NCI-H146 treated with DMSO at 0.1 percent for 48 hours (cell line): ENCODE results near the gene CTAG1B.
"Not testable (repeated sequence)": the region's sequence is repeated elsewhere in the genome, so short reads cannot be mapped to it uniquely, and the experiment has no call there.

Source experiments
- DNase-seq: peaks from one replicate; lab custom pipeline; 2025; ENCODE audit not compliant: unreplicated experiment; lab: John Stamatoyannopoulos, UW

The CTAG1B gene

DNA sequence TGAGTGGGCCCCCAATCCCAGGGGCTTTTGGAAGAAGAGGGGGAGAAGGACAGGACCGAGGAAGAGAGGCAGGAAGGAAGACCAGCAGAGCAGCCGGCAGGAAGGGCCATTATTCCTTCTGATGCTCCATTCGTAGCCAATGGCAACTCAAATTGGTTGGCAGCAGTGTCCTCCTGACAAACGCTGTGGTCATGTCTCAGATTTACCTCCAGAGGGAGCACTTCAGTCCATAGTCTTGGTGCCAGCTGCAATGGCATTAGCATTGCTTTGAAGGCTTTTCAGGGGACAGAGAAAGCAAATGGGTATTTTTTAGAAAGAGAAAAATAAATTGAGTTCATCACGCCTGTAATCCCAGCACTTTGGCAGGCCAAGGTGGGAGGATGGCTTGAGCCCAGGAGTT is 9.9 kb upstream of the CTAG1B start:
- DNase-seq = not testable (repeated sequence)

DNA sequence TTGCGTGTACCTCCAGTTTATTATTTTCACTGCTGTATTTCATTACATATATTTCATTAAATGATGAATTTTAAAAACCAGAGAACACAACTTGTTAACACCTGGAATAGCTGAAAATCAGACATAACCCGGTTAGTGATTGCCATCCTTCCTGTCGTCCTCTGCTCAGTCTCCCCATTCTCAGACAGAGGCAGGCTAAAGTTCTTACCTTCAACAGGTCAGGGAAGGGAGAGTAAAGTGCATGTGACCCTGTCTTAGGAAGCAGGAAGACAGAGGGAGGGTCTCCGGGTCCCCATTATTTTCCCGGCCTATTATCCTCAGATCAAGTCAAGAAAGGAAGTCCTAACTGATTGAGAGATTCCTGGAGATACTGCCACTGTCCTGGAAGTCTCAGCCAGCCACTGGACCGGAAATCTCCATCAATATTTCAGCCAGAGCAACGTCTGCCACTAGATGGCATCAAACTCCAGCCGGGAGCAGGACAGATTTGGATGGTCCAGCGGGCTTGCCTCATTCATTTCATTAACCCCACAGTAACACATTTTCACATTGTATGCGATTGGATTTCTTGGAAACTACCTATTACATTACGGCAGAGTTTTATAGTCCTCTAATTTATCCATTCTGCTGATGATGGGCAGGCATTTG is 1.8 kb upstream of the CTAG1B start:
- not testable (repeated sequence) for DNase-seq

DNA sequence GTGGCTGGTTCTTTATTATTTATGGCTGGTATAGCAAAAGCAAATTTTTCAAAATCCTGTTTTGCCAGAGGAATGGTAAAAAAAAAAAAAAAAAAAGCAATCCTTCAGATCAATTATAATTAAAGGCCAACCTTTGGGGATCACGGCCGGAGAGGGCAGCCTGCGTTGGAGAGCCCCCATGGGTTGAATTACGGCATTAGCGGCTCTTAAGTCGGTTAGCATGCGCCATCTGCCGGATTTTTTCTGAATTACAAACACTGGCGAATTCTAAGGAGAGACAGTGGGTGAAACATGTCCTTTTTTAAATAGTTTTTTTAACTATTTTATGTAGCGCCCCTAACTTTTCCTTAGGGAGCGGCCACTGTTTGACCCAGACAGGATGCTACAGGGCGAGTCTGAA is 5.5 kb downstream of the CTAG1B start:
- DNase-seq = not testable (repeated sequence)

DNA sequence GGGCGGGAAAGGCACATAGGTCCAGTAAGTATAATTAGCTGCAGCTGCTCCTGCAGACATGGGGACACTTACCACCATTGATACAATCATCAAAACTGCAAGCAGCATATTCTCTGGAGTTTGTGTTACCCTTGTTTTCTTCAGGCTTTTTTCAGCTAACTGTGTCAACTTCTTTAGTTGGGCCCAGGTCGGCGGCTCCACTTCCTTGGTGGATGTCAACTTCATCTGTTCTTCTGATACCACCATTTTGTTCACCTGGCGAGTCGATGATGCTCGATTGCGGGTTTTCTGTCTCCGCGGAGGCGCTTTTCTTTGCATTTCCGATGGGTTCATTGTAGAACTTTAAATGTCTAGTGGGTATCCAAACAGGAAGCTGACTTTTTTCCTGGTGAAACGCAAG is 7.9 kb downstream of the CTAG1B start:
- not testable (repeated sequence) for DNase-seq

DNA sequence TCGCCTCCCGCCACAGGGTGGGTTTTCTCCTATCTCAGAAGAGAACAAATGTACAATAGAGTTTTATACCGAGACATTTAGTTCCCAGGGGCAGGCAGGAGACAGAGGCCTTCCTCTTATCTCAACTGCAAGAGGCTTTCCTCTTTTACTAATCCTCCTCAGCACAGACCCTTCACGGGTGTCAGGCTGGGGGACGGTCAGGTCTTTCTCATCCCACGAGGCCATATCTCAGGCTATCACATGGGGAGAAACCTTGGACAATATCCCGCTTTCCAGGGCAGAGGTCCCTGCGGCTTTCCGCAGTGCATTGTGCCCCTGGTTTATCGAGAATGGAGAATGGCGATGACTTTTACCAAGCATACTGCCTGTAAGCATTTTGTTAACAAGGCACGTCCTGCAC is 10.3 kb downstream of the CTAG1B start:
- DNase-seq = not testable (repeated sequence)

DNA sequence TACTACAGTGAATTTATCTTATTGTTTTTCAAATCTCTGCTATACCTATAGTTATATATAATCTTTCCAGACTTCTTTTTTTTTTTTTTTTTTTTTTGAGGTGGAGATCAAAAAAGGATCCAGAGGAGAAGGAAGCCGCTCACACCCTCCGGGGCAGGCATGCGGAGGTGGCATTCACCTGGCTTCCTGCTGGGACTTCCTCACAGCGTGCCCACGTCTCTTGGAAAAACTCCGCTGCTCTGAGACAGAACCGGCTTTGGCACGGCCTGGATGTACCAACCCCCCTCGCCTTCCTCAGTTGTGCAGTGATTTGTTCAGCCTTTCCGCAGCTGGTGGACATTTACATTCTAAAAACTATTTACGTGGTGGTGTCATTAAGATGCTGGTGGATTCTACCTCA is 11.1 kb downstream of the CTAG1B start:
- DNase-seq = not testable (repeated sequence)

DNA sequence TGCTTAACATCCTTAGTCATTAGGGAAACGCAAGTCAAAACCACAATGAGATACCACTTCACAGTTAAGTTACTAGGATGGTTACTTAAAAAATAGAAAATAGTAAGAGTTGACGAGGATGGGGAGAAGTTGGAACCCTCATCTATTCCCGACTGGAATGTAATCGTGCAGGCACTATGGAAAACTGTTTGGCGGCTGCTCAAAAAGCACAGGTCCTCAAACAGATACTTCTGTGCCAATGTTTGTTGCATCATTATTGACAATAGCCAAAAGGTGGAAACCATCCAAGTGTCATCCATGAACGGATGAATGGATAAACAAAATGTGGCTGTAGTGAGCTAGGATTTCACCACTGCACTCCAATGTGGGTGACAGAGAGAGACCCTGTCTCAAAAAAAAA is 11.7 kb downstream of the CTAG1B start:
- DNase-seq = no peak

DNA sequence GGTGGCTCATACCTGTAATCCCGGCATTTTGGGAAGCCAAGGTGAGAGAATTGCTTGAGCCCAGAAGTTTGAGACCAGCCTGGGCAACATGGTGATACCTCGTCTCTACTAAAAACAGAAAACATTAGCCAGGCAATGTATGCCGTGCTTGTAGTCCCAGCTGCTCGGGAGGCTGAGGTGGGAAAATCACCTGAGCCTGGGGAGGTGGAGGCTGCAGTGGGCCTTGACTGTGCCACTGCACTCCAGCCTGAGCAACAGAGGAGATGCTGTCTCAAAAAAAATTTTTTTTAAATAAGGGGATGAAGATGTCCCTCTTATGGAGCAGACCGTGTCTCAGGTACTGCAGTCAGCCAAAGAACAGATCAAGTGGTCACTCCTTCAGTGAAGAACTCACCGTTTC is 13.5 kb downstream of the CTAG1B start:
- DNase-seq = no peak

DNA sequence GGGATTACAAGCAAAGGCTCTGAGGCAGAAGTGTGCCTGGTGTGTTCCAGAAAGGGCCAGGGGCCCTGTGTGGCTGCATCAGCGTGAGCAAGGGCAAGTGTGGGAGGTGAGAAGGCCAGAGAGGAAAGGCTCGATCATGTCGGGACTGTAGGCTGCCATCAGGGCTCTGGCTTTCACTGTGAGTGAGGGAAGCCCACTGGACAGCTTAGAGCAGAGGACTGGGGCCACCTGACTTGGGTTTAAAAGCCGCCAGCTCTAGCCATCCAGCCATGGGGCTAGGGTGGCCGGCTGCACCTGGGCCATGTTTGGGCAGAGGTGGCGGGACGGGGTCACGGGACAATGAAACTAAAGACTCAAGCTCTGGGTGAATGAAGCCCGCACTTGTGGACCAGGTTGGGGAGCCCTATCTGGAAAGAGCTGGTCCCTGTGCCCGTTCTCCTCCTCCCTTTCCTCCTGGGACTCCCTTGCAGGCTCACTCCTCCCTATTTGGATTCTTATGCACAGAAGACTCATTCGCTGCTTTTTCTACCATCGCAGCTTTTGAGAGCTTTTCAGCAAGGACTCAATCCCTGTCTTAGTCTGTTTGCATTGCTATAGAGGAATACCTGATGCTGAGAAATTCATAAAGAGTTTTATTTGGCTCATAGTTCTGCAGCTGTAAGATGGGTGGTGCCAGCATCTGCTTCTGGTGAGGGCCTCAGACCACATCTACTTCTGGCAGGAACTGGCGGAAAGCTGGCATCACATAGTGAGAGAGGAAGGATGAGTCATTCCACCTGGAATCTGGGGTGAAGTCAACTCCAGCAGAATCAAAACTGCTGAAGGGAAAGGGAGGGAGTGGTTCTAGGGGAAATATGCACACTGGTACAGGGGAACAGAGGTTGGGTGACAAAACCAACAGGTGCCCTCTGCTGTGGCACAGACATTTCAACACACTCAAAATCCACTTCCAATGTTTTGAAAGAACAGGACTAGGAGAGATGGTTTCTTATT is 15.3 kb downstream of the CTAG1B start:
- no peak for DNase-seq

DNA sequence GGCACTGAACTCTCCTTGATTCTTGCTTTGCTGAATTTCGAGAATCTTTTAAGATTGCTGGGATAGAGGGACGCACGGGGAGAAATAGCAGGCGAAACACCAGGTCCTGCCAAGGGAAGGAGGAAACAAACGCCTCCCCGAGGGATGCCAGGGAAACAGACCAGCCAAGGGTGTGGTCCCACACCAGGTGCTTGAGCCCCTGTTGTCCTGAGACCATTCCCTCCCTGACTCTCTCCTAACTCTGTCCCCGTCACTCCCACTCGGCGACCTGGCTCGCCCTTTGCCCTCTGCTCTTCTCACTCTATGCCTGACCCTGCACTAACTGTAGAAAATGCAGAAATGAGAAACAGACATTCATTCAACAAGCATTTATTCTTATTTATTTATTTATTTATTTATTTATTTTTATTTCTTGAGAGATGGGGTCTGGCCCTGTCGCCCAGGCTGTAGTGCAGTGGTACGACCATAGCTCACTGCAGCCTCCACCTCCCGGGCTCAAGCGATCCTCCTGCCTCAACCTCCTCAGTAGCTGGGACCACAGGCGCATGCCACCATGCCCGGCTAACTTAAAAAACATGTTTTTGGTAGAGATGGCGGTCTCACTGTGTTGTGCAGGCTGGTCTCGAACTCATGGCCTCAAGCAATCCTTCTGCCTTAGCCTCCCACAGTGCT is 16.2 kb downstream of the CTAG1B start:
- DNase-seq = no peak

DNA sequence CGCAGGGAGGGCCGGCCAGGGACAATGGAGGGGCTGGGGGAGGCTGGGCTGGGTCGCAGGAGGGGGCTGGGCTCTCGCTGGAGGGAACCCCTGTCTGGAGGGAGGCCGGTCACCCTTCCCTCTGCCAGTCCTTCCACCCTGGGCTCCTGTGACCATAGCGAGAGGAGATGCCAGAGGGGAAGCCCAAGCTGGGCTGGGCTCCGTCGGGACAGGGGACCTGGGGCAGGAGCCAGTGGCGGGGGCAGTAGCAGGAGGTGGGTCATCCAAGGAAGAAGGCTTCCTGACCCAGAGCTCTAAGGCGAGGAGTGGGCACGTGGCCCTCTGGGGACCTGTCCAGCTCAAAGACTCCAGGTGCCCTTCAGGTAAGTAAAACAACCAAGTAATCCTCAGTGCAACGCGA is 16.9 kb downstream of the CTAG1B start:
- no peak for DNase-seq

DNA sequence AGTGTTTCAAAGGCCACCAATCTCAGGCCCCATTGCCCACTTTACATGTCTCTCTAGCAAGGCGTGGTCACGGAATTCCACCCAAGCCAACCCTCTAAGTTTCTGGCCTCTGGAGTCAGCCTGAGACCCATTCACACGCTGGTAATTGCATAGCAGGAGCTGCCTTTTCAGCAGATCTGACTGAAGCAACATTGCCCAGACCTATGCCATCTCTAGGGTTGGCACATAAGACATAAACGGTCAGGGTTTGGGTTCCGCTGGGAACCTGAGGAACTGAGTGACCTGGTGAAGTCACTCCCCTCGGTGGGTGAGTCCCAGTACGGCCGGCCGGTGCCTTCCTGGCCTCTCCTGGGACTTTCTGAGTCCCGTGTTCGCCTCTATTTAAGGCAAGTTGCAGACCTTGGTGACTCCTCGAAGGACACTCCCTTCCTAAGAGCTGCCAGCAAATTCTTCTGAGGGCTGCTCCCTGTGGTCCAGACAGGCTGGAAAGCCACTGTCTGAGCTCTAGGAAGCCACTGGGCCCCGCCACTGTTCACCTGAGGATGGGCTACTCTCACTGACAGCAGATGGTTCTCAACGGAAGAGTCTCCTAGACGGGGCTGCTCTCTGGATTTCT is 18.2 kb downstream of the CTAG1B start:
- DNase-seq = no peak

DNA sequence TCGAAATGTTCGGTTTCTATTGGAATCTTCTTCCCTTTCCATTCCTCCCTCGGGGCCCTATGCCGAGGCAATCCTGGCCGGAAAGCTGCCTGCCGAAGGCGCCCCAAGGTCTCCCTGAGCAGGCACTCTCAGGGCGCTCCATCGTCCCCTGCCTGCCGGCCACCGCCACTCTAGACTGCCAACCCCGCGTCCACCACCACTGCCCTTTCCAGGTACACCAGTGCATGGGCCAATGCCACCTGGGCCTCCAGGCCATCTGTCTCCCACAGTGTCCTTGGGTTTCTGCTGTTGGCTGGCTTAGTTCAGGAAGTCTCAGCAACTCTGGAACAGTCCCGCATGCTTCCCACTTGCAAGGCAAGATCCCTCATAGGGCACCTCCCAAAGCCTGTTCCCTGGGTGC is 19.6 kb downstream of the CTAG1B start:
- DNase-seq = no peak

DNA sequence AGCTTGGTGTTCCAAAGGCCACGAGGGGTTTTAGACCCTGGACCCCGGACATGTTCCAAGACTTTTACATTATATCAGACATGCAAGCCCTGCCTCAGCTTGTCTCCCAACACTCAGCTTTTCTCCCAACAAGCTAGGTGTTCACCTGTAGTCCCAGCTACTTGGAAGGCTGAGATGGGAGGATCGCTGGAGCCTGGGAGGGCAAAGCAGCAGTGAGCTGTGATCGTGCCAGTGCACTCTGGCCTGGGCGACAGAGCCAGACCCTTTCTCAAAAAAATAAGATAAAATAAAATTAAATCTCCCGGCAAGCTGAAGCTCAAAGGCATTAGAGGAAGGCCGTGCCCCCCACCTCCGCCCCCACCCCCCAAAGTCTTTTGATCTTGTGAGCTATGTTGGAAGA is 20.4 kb downstream of the CTAG1B start:
- no peak for DNase-seq

DNA sequence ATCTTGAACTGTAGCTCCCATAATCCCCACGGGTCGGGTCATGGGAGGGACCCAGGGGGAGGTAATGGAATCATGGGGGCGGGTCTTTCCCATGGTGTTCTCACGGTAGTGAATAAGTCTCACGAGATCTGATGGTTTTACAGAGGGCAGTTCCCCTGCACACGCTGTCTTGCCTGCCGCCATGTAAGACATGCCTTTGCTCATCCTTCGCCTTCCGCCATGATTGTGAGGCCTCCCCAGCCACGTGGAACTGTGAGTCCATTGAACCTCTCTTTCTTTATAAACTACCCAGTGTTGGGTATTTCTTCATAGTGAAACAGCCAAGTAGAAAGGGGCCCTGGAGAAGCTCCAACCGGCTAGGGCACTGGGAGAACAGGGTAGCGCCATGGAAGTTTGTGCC is 21.9 kb downstream of the CTAG1B start:
- no peak for DNase-seq

DNA sequence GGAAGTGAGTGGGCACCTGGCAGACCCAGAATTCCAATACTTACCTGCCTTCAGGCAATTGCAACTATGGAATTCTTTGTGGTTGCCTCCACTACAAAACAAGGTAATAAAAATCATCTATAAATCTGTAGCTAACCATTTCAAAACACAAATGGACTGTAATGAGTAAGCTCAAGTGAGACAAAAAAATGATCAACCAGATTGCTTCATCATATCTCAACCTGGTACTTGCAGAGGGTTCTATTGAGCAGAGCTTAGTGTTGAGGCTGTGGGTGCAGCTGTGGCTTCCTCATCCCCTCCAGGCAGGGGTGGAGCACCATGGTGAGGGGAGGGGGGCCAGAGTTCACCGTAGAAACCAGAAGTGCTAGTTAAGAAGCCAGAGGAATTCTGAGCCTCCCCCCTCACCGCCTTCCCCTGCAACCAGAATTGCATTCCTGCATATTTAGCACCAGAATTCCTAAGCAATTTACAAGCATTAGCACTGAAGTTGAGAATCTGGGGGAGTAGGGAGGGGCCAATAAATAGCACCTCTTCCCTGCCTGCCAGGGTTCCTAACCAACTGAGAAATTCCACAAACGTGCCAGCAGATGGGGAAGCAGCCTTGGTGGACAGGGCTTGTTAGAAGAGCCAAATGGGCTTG is 22.7 kb downstream of the CTAG1B start:
- no peak for DNase-seq

DNA sequence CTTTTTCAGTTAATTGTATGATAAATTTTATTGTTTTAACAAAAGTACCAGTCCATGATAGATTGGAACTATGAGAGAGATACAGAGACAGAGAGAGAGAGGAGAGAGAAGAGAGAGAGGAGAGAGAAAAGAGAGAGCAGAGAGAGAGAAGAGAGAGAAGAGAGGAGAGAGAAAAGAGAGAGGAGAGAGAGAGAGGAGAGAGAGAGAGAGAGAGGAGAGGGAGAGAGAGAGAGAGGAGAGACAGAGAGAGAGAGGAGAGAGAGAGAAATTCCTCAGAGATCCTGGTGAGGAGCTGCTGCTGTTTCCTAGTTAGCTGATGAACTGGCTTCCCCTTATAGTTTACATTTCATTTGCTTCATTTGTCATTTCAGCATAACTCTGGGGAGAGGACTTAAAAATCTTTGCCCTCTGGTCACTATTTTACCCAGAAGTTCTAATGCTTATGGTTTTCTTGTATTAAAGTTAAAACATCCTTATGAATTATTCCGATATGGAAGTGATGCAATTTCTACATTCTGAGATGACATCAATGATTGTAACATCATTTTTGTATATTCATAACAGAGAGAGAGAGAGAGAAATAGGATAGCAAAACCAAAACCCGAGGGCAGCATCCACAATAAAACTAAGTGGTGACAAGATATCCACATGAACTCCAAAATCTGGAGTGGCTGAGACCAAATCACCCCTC is 23.4 kb downstream of the CTAG1B start:
- DNase-seq = no peak

DNA sequence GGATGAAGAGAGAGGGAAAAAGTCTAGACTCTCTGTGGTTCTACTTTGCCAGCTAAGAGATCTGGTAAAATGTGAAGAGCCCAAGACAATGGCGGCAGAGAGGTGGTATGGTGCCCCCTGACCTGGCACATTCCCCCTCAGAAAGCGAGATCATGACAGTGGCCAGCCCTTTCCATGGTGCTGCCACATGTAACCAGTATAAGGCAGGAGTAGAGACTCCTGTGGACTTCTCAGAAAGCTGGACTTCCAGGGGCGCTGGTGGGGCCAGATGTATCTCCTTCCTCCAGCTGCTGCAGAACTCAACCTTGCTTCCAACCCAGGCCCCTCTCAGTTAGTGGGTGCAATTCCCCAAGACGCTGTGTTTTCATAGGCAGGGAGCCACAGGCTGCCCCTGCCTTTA is 24.6 kb downstream of the CTAG1B start:
- DNase-seq = no peak

DNA sequence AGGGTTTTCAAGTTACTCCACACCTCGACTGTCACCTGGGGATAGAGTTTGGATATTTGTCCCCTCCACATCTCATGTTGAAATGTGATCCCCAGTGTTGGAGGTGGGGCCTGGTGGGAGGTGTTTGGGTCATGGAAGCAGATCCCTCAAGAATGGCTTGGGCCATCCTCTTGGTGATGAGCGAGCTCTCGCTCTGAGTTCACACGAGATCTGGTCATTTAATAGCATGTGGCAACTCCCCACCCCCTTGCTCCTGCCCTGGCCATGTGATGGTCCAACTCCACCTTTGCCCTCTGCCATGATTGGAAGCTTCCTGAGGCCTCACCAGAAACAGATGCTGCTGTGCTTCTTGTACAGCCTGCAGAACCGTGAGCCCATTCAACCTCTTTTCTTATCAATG is 25.9 kb downstream of the CTAG1B start:
- DNase-seq = no peak

DNA sequence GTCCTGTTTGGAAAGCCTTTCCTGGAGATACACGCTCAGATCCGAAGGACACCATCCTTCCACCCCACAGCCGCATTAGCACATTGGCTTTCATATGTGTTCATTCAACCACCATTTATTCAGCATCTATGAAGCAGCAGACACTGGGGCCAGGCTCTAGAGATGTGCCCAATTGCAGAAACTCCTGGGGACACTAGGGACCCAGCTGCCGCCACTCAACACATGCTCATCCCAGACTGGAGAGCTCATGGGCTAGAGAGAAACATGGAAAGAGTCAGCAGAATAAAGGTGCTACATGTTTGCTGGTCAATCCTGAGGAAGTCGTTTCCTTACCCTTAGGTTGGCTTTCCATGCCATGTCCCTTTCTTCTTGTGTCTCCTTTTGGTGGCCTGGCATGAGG is 26.6 kb downstream of the CTAG1B start:
- DNase-seq = no peak
